OCI-LY7 (cell line): ENCODE results near the gene VPS8. TPM values are rescaled to one million over a fixed set of nuclear protein-coding genes. Genes with fewer than 3 reads are reported as not detected.

Source experiments
- BruUV-seq: library from RNA; stranded (reverse); fragments of 400-500 nt; replicated peaks from 2 replicates; lab custom pipeline; 2021; lab: Mats Ljungman, UMichigan
- CTCF ChIA-PET: fragments of 300-600 bp; sonication (Branson Sonifier 250); formaldehyde crosslinking; loops from one replicate; lab custom pipeline; 2022; ENCODE audit warnings: antibody characterized with exemption; ENCODE audit not compliant: unreplicated experiment; lab: Charles Lee
- POLR2A ChIA-PET: fragments of 300-600 bp; sonication (Branson Sonifier 250); formaldehyde crosslinking; loops from one replicate; lab custom pipeline; 2022; ENCODE audit warnings: antibody characterized with exemption; lab: Charles Lee
- DNase-seq: peaks from one replicate; pipeline ENCODE4 v3.0.0-alpha.2; 2015; ENCODE audit warnings: low spot score
- H2AFZ ChIP-seq: fragments of 200-600 bp; sonication (generic), shearing (Covaris generic); 2 replicates; pipeline ENCODE4 v1.6.1; 2014; ENCODE audit warnings: mild to moderate bottlenecking, antibody characterized with exemption, low read length, moderate library complexity
- H3K27ac ChIP-seq: fragments of 200-600 bp; sonication (generic); 2 replicates; pipeline ENCODE4 v1.5.1; 2014; ENCODE audit warnings: mixed run types, low read depth, mild to moderate bottlenecking, moderate library complexity, low read length, inconsistent platforms; ENCODE audit not compliant: poor library complexity, severe bottlenecking
- H3K36me3 ChIP-seq: fragments of 200-600 bp; sonication (generic); 2 replicates; pipeline ENCODE4 v1.6.1; 2014; ENCODE audit warnings: mild to moderate bottlenecking, antibody characterized with exemption, low read length, moderate library complexity, mixed read lengths; ENCODE audit not compliant: insufficient read depth
- H3K4me1 ChIP-seq: fragments of 200-600 bp; sonication (generic); 2 replicates; pipeline ENCODE4 v1.5.1; 2014; ENCODE audit warnings: mild to moderate bottlenecking, low read length; ENCODE audit not compliant: insufficient read depth, poor library complexity, severe bottlenecking
- H3K4me2 ChIP-seq: fragments of 200-600 bp; sonication (generic); 2 replicates; pipeline ENCODE4 v1.6.1; 2014; ENCODE audit warnings: mild to moderate bottlenecking, low read length
- H3K4me3 ChIP-seq: fragments of 200-600 bp; sonication (generic); 2 replicates; pipeline ENCODE4 v1.5.1; 2014; ENCODE audit warnings: mild to moderate bottlenecking, low read depth, low read length; ENCODE audit not compliant: poor library complexity, severe bottlenecking
- H3K79me2 ChIP-seq: fragments of 200-600 bp; sonication (generic); 2 replicates; pipeline ENCODE4 v1.6.1; 2016; ENCODE audit warnings: low read depth, mild to moderate bottlenecking, low read length, moderate library complexity, mixed read lengths; ENCODE audit not compliant: insufficient read depth
- H3K9me2 ChIP-seq: fragments of 200-600 bp; sonication (generic); 2 replicates; pipeline ENCODE4 v1.6.1; 2016; ENCODE audit warnings: mild to moderate bottlenecking, low read length, mixed read lengths; ENCODE audit not compliant: insufficient read depth
- H3K9me3 ChIP-seq: fragments of 200-600 bp; sonication (generic); 2 replicates; pipeline ENCODE4 v1.6.1; 2014; ENCODE audit warnings: mild to moderate bottlenecking, mixed run types, low read length, mixed read lengths
- H4K20me1 ChIP-seq: fragments of 200-600 bp; sonication (generic); 2 replicates; pipeline ENCODE4 v1.6.1; 2014; ENCODE audit warnings: mild to moderate bottlenecking, antibody characterized with exemption, low read length, moderate library complexity, mixed read lengths; ENCODE audit not compliant: insufficient read depth
- CTCF ChIP-seq: fragments of 200-600 bp; sonication (generic); conservative IDR thresholded peaks from 2 replicates; pipeline ENCODE4 v1.5.1; 2014; ENCODE audit warnings: mild to moderate bottlenecking, antibody characterized with exemption, low read length, moderate library complexity, mixed read lengths
- EZH2phosphoT487 ChIP-seq: fragments of 200-600 bp; sonication (generic); IDR thresholded peaks from 2 replicates; pipeline ENCODE4 v1.6.1; 2018; ENCODE audit warnings: low read depth, borderline replicate concordance, mild to moderate bottlenecking, mixed run types, antibody characterized with exemption, low read length, moderate library complexity, mixed read lengths
- intact Hi-C: fragments of 100-400 bp; cut with micrococcal nuclease; formaldehyde crosslinking; loops from one replicate; pipeline ENCODE4 v1.10.0; 2022; ENCODE audit not compliant: unreplicated experiment
- total RNA-seq, 2 experiments: library from RNA; depleted of rRNA in 1 of 2; stranded (reverse); fragments of >200 nt in 1 of 2; shearing (Covaris generic) in 1 of 2; gene quantifications; 2 replicates each; pipeline ENCODE4 v1.2.3, GENCODE V29; 2014 to 2022

VPS8 gene
- total RNA-seq, 2 experiments from 2014 or later = 33.5 to 44.9 TPM

- H3K4me2 ChIP-seq = no peak overlapping the region
- 0 out of 2 replicates have a peak, but pooled peaks cover 3% of the 10 kb centered on the region for H3K36me3 ChIP-seq
Measured at GRCh38 chr3:184918750-184919149, 106.8 kb downstream of the VPS8 start.

GRCh38 chr3:184919651-184920050 is 107.7 kb downstream of the VPS8 start:
- intact Hi-C loops = no loop called here
- Histone ChIP-seq H3K27ac (no peak overlapping the region), H2AFZ (no peak overlapping the region), H4K20me1 (no peaks in the 10 kb centered on the region), H3K79me2 (no peaks in the 10 kb centered on the region), H3K4me2 (no peak overlapping the region), H3K4me3 (no peak overlapping the region), H3K9me3 (no peaks in the 10 kb centered on the region), H3K4me1 (no peaks in the 10 kb centered on the region), H3K9me2 (no peaks in the 10 kb centered on the region), H3K36me3 (0 out of 2 replicates have a peak, but pooled peaks cover 3% of the 10 kb centered on the region)
- no TSS peak for BruUV-seq
- TF ChIP-seq CTCF (no peak), EZH2phosphoT487 (no peak)
- DNase-seq = no peak
- ChIA-PET POLR2A (no interaction called here), CTCF (no interaction called here)

More at GRCh38 chr3:184918750-184919149, 106.8 kb downstream of the VPS8 start:
- ChIA-PET CTCF (no interaction called here), POLR2A (no interaction called here)
- no peaks in the 10 kb centered on the region for H4K20me1 ChIP-seq
- H3K4me3 ChIP-seq = no peak overlapping the region
- H3K9me3 ChIP-seq = no peaks in the 10 kb centered on the region
- no peak for DNase-seq
- no peak overlapping the region for H2AFZ ChIP-seq
- BruUV-seq = no TSS peak
- H3K79me2 ChIP-seq = no peaks in the 10 kb centered on the region
- H3K27ac ChIP-seq = no peak overlapping the region
- TF ChIP-seq CTCF (no peak), EZH2phosphoT487 (no peak)
- no peaks in the 10 kb centered on the region for H3K4me1 ChIP-seq
- H3K9me2 ChIP-seq = no peaks in the 10 kb centered on the region
- intact Hi-C loops = no loop called here

- Histone ChIP-seq H3K79me2 (no peaks in the 10 kb centered on the region), H3K9me2 (no peaks in the 10 kb centered on the region), H4K20me1 (no peaks in the 10 kb centered on the region), H3K4me2 (no peak overlapping the region), H3K27ac (no peak overlapping the region), H3K9me3 (no peaks in the 10 kb centered on the region), H3K4me3 (no peak overlapping the region), H2AFZ (no peak overlapping the region), H3K4me1 (no peaks in the 10 kb centered on the region), H3K36me3 (peaks cover 15% of the 10 kb centered on the region)
- DNase-seq = no peak
- intact Hi-C loops = no loop called here
- TF ChIP-seq EZH2phosphoT487 = no peak
- no peak for TF ChIP-seq CTCF
- CTCF ChIA-PET = no interaction called here
- BruUV-seq = no TSS peak
- POLR2A ChIA-PET = no interaction called here
Measured at GRCh38 chr3:184924547-184924946, 112.6 kb downstream of the VPS8 start.
